Rectal smooth muscle tissue (tissue), 1 donor: ENCODE measurements around the gene SLF2.

Source experiments
- H3K27ac ChIP-seq: one replicate; pipeline ENCODE4 v1.7.0; 2013; ENCODE audit warnings: low read depth, low read length, inconsistent platforms
- H3K27me3 ChIP-seq: one replicate; pipeline ENCODE4 v1.7.0; 2013; ENCODE audit warnings: low read length; ENCODE audit not compliant: control insufficient read depth, insufficient read depth
- H3K36me3 ChIP-seq: one replicate; pipeline ENCODE4 v1.7.0; 2013; ENCODE audit warnings: low read length; ENCODE audit not compliant: control insufficient read depth, insufficient read depth
- H3K4me1 ChIP-seq: one replicate; pipeline ENCODE4 v1.7.0; 2013; ENCODE audit warnings: low read length; ENCODE audit not compliant: control insufficient read depth, insufficient read depth
- H3K4me3 ChIP-seq: one replicate; pipeline ENCODE4 v1.7.0; 2013; ENCODE audit warnings: low read length
- H3K9ac ChIP-seq: one replicate; pipeline ENCODE4 v1.7.0; 2013; ENCODE audit warnings: low read length

The SLF2 gene

DNA sequence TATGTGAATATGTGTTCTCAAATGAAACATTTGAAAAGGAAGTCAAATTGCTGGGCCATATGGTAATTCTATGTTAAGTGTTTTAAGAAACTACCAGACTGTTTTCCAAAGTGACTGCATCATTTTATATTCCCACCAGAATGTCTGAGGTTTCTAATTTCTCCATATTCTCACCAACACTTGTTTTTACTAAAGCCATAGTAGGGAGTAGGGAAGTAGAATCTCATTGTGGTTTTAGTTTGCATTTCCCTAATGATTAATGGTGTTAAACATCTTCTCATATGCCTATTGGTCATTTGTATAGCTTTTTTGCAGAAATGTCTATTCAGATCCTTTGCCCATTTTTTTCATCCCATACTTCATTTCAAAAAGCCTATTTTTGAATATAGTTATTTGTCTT is 47.5 kb downstream of the SLF2 start:
- Histone ChIP-seq H3K9ac (no peak overlapping the region), H3K36me3 (peaks cover 12% of the 10 kb centered on the region), H3K4me3 (no peak overlapping the region), H3K27ac (no peak overlapping the region), H3K4me1 (no peaks in the 10 kb centered on the region), H3K27me3 (no peaks in the 10 kb centered on the region)

- Histone ChIP-seq H3K27ac (no peak overlapping the region), H3K36me3 (peaks cover 7% of the 10 kb centered on the region), H3K27me3 (no peaks in the 10 kb centered on the region), H3K4me1 (no peaks in the 10 kb centered on the region), H3K9ac (no peak overlapping the region), H3K4me3 (no peak overlapping the region)
These were observed 49.8 kb downstream of the SLF2 start for GRCh38 chr10:100962351-100963080.

DNA sequence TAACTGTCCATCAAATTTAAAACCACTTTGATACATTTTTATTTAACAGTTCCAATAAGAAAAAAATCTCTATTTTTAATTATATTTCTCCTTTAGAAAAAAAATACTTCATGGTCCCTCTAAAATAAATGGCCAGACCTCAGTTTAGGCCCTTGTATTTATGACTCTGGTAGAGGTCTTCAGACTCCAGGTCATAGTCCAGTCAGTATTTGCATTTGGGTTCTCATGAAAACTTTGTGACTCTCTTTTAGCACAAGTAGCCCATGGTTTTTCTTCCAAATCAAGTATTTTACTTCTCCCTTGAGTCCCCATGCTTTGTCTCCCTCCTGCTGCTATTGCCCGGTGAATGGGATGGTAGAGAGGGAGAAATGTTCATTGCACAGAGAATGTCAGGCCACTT is 51.1 kb downstream of the SLF2 start:
- Histone ChIP-seq H3K27me3 (no peaks in the 10 kb centered on the region), H3K36me3 (peaks cover 3% of the 10 kb centered on the region), H3K27ac (no peak overlapping the region), H3K4me3 (no peak overlapping the region), H3K9ac (no peak overlapping the region), H3K4me1 (peaks cover under 1% of the 10 kb centered on the region)

DNA sequence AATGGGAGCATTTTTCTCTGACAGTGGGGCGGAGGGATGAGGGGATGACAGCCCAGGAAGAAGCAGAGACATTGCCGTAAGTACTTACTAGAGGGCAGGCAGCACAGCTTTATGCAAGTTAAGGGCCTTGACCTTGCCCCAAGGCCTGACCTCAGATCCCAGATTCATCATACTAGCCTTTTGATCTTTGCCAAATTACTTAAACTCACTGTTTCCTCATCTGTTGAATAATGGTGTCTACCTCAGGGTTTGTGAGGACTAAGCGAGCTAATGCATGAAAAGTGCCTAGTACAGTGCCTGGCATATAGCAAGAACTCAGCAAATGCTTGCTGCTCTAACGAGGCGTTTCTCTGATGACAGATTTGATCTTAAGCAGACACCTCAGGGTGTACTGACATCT is 53.1 kb downstream of the SLF2 start:
- no peak overlapping the region for H3K4me3 ChIP-seq
- H3K27ac ChIP-seq = no peak overlapping the region
- H3K27me3 ChIP-seq = no peaks in the 10 kb centered on the region
- no peak overlapping the region for H3K9ac ChIP-seq
- no peaks in the 10 kb centered on the region for H3K36me3 ChIP-seq
- H3K4me1 ChIP-seq = peaks cover 3% of the 10 kb centered on the region

DNA sequence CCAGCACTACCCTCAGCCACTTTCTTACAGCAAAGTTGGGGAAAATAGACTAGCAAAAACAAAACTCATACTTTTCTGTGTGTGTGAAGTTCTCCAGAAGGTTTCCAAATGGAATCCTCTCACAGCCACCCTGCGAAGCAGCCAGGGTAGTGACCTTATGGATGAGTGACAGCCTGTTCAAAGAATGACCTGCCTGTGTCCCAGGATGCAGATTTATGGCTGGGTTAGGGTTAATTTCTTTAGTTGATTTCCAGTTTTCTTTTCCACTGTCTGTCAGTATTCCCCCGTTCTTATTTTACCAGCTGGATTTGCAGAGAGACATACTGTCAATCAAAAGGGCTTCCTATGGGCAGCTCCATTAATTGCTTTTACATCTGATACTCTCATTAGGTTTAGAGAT is 54.1 kb downstream of the SLF2 start:
- H3K4me3 ChIP-seq = no peak overlapping the region
- H3K27me3 ChIP-seq = no peaks in the 10 kb centered on the region
- peaks cover 3% of the 10 kb centered on the region for H3K4me1 ChIP-seq
- no peaks in the 10 kb centered on the region for H3K36me3 ChIP-seq
- no peak overlapping the region for H3K9ac ChIP-seq
- H3K27ac ChIP-seq = no peak overlapping the region

DNA sequence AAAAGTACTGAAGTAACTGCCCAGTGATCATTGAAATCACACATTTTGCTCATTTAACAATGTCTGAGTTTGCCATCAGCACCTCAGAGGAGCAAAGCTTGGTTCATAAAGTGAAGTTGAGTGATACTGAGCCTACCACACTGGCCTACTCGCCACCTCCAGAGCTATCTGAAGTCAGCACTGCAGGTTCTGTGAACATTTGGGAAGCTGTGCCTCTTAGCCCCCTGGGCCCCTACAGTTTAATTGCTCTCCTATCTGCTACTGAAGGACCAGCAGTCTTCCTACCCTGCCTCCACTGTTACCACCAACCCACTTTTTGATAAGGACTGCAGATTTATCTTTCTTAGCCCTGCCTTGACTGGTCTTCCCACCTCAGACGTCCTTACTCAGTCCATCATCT is 54.6 kb downstream of the SLF2 start:
- Histone ChIP-seq H3K4me3 (no peak overlapping the region), H3K27ac (no peak overlapping the region), H3K9ac (no peak overlapping the region), H3K4me1 (peaks cover 3% of the 10 kb centered on the region), H3K36me3 (no peaks in the 10 kb centered on the region), H3K27me3 (no peaks in the 10 kb centered on the region)

DNA sequence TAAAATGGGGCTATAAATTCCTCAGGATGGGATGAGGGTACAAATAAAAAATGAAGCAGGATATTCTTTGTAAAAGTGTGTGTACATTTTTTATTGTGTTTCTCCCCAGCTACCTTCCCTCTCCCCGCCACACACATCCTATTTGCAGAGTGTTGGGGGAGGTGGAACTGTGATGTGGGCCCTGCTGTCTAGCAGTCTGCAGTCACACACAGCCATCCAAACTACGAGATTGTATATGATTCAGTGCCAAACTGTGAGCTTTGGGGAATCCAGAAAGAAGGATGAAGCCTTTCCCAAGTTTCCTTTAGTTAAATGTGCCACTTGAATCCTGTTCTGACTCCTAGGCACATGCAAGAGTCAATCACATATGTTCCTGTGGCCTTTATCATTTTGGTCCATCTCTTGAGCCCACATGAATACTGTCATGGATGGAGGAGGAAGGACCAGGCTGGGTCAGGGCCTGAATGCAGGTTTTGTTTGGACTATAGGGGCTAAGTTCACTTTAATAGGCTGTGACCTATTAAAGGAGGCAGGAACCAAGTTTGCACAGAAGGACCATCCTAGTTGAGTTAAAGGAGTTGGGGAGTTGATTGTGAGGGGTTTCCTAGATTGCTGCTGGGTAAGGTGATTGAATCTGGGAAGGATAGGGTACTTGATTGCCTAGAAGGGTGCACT is 55.4 kb downstream of the SLF2 start:
- no peak overlapping the region for H3K9ac ChIP-seq
- no peaks in the 10 kb centered on the region for H3K36me3 ChIP-seq
- H3K4me3 ChIP-seq = peak overlapping the region; percentile 57
- no peak overlapping the region for H3K27ac ChIP-seq
- peaks cover 3% of the 10 kb centered on the region for H3K4me1 ChIP-seq
- no peaks in the 10 kb centered on the region for H3K27me3 ChIP-seq

DNA sequence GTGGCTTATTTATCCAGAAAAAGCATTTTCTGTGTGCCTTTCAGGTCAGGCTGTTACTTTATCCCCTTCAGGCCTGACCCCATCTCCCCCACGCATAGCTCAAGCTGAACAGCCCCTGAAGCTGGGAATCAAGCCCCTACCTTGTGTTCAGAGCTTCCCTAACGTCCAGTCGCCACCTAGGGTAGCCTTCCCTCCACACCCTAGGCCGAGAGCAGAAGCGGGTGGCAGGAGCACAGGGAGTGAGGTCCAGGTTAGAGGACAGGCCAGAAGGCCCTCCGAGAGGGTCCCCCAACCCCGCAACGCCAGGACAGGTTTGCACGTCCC is 56.1 kb downstream of the SLF2 start:
- H3K27ac ChIP-seq = no peak overlapping the region
- H3K4me3 ChIP-seq = peak overlapping the region; percentile 57
- H3K4me1 ChIP-seq = peaks cover 3% of the 10 kb centered on the region
- peak overlapping the region; percentile 21 for H3K9ac ChIP-seq
- H3K36me3 ChIP-seq = no peaks in the 10 kb centered on the region
- no peaks in the 10 kb centered on the region for H3K27me3 ChIP-seq

DNA sequence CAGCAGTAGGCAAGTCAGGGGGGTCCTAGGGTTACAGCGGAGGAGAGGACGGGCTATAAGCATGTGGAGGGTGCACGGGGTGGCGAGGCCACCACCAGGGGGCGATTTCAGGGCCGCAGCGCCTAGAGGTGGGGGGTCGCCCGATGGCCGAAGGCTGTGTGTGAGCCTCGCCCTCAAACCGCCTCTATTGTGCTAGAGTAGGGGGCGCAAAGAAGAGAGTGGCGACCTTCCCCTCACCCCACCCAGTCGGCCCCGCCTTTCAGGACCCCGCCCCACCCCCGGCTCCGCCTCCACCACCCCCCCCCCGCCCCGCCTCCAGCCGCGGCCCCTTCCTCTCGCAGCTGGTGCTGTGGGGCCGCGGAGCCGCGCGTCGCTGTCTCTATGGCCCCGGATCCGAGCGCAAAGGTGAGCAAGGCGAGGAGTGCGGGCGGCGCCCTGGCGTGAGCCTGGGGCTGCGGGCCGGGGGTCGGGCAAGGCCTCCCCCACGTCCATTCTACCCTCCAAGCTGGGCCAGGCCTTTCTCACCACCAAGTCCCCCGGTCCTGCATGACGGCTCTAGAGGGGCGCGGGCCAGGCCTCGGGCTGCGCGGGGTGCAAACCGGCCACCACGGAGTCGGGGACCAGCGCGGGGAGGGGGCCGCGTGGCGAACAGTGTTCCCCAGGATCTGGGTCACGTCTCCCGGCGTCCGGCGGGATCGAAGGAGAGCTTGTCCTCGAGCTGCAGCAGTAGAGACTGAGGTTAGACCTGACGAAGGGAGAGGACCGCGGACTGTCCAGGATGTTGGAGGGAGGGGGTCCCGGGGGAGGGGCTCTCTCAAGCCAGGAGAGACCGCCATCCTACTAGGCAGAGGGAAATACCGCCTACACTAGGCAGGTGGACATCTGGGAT is 56.7 kb downstream of the SLF2 start, which contains the start of gene SEMA4G:
TSS of gene SEMA4G (plus strand) at position 318 of the 889 bp plus-strand sequence. CDS start 3,409 bp downstream, outside the sequence.
- Histone ChIP-seq H3K36me3 (no peaks in the 10 kb centered on the region), H3K4me1 (peaks cover 3% of the 10 kb centered on the region), H3K9ac (peak within 1 kb of the TSS; percentile 36), H3K27ac (no peak within 1 kb of the TSS), H3K4me3 (peak within 1 kb of the TSS; percentile 73), H3K27me3 (no peaks in the 10 kb centered on the region)

GRCh38 chr10:100970076-100970913 is 57.5 kb downstream of the SLF2 start:
- H3K36me3 ChIP-seq = no peaks in the 10 kb centered on the region
- H3K27ac ChIP-seq = no peak overlapping the region
- peak overlapping the region; percentile 73 for H3K4me3 ChIP-seq
- peaks cover 3% of the 10 kb centered on the region for H3K4me1 ChIP-seq
- no peaks in the 10 kb centered on the region for H3K27me3 ChIP-seq
- peak overlapping the region; percentile 36 for H3K9ac ChIP-seq

DNA sequence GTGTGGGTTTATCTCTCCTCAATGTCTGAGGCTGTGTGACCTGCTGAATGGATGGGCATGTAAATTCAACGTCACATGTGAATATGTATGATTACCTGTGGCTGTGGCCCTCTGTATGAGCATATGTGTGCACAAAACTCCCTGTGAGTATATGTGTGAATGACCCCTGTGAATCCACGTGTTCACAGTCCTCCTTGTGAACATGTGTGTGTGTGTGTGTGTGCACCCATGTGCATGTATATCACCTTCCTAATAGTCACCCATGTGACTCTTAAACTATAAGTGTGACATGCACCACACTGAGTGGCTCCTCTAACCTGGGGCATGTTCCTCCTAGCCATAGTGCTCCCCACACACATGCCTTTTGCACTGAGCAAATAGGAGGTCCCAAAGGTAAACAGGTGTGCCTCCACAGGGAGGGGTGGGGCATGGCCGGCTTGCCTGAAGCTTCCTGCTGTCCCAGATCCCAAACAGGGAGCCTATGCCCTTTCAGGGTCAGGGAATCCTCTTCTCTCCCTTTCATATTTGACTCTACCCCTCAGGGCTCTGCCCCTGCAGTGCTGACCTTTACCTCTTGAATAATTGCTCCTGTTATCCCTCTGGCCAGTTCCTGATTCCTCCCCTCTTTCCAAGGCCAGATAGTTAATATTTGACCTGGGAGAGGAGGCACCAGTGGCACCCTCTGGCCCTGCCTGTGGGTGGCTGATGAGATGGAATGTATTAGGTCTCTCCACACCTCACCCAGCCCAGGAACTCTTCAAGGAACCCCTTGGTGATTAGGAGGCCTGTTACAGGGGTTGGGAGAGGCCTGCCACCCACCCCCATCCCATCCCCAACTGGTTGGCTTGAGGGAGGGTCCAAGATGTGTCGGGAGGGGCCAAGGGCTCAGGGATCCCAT is 58.4 kb downstream of the SLF2 start:
- H3K9ac ChIP-seq = no peak overlapping the region
- no peaks in the 10 kb centered on the region for H3K27me3 ChIP-seq
- no peak overlapping the region for H3K27ac ChIP-seq
- peaks cover 3% of the 10 kb centered on the region for H3K4me1 ChIP-seq
- peak overlapping the region; percentile 14 for H3K4me3 ChIP-seq
- H3K36me3 ChIP-seq = no peaks in the 10 kb centered on the region
